GM10266 (cell line): Measurements from ENCODE around the gene SVBP.

Experiments
- DNase-seq: peaks from one replicate; pipeline ENCODE4 v3.0.0; 2012; ENCODE audit errors: extremely low spot score
- CTCF ChIP-seq: IDR thresholded peaks from 2 replicates; pipeline ENCODE4 v1.5.1; 2012; ENCODE audit warnings: mild to moderate bottlenecking, low read depth; ENCODE audit not compliant: control insufficient read depth, insufficient read depth; ENCODE audit errors: missing control alignments

The SVBP gene

DNA sequence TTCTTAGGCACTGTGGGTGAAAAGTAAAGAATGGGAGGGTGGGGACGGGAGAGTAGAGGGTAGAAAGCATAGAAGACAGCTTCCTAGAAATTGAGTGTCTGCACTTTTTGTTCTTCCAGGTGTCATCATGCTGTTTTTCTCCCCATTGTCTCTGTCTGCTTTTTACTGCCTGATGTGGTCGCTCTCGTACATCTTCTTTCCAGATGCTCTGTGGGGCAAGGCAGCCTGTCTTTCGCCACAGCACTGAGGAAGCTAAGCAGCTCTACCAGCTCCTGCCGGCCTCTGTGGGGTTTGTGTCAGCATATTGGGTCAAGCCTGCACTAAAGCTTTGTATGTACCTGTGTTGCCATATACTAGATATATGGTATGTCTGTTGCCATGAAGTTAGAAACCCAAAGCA lies 19.2 kb downstream of the SVBP start:
- no peak for DNase-seq
- TF ChIP-seq CTCF: no peak

GRCh38 chr1:42797414-42797813 lies 19.8 kb downstream of the SVBP start:
- DNase-seq: no peak
- TF ChIP-seq CTCF: no peak

- no peak for TF ChIP-seq CTCF
- no peak for DNase-seq
These were observed 23.4 kb downstream of the SVBP start for GRCh38 chr1:42793824-42794223.

DNA sequence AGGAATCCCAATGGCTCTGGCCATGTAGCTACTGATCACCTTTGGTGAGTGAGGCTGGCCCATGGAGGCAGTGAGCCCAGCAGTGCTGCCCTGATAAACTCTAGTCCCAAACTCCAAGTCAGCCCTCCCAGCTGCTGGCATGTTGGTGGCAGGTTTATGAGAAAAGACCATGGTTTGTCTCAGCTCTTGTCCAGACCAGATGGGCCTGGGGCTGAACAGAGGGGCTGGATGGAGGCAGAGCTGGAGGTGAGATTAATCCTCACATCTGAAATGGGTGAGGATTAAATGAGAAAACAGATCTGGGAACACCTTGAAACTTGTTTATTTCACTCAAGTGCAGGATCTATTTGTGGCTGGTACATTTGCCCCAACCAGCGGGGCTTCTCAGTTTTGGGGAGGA lies 29.2 kb downstream of the SVBP start:
- no peak for DNase-seq
- TF ChIP-seq CTCF: no peak

- no peak for TF ChIP-seq CTCF
- no peak for DNase-seq
These were observed 31.1 kb downstream of the SVBP start for GRCh38 chr1:42786097-42786496.

- no peak for TF ChIP-seq CTCF
- peak; percentile 57 for DNase-seq
These were observed 32.1 kb downstream of the SVBP start, which contains the start of gene TMEM269 for GRCh38 chr1:42784946-42785693. Gene TMEM269 (plus strand): TSS chr1:42784991. CDS start chr1:42789894, 4,903 bp downstream.

DNA sequence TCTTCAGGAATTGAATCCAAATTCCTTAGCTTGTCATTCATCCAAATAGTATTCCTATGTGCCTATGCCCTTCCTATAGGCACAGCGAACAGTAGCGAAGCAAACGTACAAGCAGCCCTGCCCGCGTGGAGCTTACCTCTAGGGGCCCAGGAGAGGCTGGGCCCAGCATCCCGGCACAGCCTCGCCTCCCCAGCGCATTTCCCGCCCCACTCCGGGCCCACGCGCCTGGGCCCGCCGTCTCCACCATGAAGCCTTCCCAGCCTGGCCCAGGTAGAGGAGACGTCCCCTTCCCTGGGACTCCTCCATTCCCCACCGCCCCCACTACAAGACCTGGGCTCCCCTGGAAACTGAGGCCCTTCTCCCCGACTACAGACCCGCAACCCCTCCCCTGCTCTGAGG lies 32.7 kb downstream of the SVBP start:
- no peak for TF ChIP-seq CTCF
- no peak for DNase-seq
